ENCODE data around the gene NDOR1. TPM values are rescaled to one million over a fixed set of nuclear protein-coding genes. Genes with fewer than 3 reads are reported as not detected.

The NDOR1 gene
- total RNA-seq, 2 experiments from 2014 or later = 37.6 to 38.8 TPM

GRCh38 chr9:137173796-137174664 is 31.5 kb upstream of the NDOR1 start:
- H3K36me3 Mint-ChIP-seq = no peaks in the 10 kb centered on the region
- peaks cover 16% of the 10 kb centered on the region for H3K27me3 Mint-ChIP-seq
- H3K9me3 Mint-ChIP-seq = no peaks in the 10 kb centered on the region
- H3K4me1 Mint-ChIP-seq = peaks cover 5% of the 10 kb centered on the region
- H3K4me3 Mint-ChIP-seq = no peak overlapping the region
- no peak for DNase-seq
- H3K27ac Mint-ChIP-seq = no peak overlapping the region

GRCh38 chr9:137174722-137175293 is 30.7 kb upstream of the NDOR1 start:
- no peaks in the 10 kb centered on the region for H3K36me3 Mint-ChIP-seq
- H3K27me3 Mint-ChIP-seq = peaks cover 15% of the 10 kb centered on the region
- DNase-seq = no peak
- H3K9me3 Mint-ChIP-seq = no peaks in the 10 kb centered on the region
- no peak overlapping the region for H3K27ac Mint-ChIP-seq
- peaks cover 5% of the 10 kb centered on the region for H3K4me1 Mint-ChIP-seq
- H3K4me3 Mint-ChIP-seq = no peak overlapping the region

- DNase-seq = no peak
- no peak overlapping the region for H3K27ac Mint-ChIP-seq
- no peaks in the 10 kb centered on the region for H3K9me3 Mint-ChIP-seq
- H3K27me3 Mint-ChIP-seq = peaks cover 9% of the 10 kb centered on the region
- no peak overlapping the region for H3K4me3 Mint-ChIP-seq
- H3K36me3 Mint-ChIP-seq = no peaks in the 10 kb centered on the region
- H3K4me1 Mint-ChIP-seq = peaks cover 5% of the 10 kb centered on the region
Measured at GRCh38 chr9:137175345-137175961, 30.0 kb upstream of the NDOR1 start.

GRCh38 chr9:137176302-137177182 is 29.0 kb upstream of the NDOR1 start:
- Mint-ChIP-seq H3K27ac (no peak overlapping the region), H3K36me3 (no peaks in the 10 kb centered on the region), H3K4me3 (no peak overlapping the region), H3K27me3 (peaks cover 2% of the 10 kb centered on the region), H3K9me3 (no peaks in the 10 kb centered on the region), H3K4me1 (peaks cover 5% of the 10 kb centered on the region)
- DNase-seq = no peak

- no peaks in the 10 kb centered on the region for H3K27me3 Mint-ChIP-seq
- no peak overlapping the region for H3K4me3 Mint-ChIP-seq
- no peak for DNase-seq
- no peak overlapping the region for H3K27ac Mint-ChIP-seq
- no peaks in the 10 kb centered on the region for H3K9me3 Mint-ChIP-seq
- H3K4me1 Mint-ChIP-seq = peaks cover 5% of the 10 kb centered on the region
- H3K36me3 Mint-ChIP-seq = peaks cover 3% of the 10 kb centered on the region
Measured at GRCh38 chr9:137178201-137178938, 27.1 kb upstream of the NDOR1 start.

- Mint-ChIP-seq H3K27me3 (no peaks in the 10 kb centered on the region), H3K4me1 (peaks cover 5% of the 10 kb centered on the region), H3K9me3 (no peaks in the 10 kb centered on the region), H3K36me3 (peaks cover 3% of the 10 kb centered on the region), H3K27ac (no peak overlapping the region), H3K4me3 (no peak overlapping the region)
- DNase-seq = no peak
Measured at GRCh38 chr9:137178939-137179630, 26.4 kb upstream of the NDOR1 start.

- H3K4me1 Mint-ChIP-seq = peaks cover 5% of the 10 kb centered on the region
- DNase-seq = no peak
- no peak overlapping the region for H3K4me3 Mint-ChIP-seq
- peaks cover 3% of the 10 kb centered on the region for H3K36me3 Mint-ChIP-seq
- no peaks in the 10 kb centered on the region for H3K9me3 Mint-ChIP-seq
- no peaks in the 10 kb centered on the region for H3K27me3 Mint-ChIP-seq
- no peak overlapping the region for H3K27ac Mint-ChIP-seq
Measured at GRCh38 chr9:137179761-137180160, 25.7 kb upstream of the NDOR1 start.

- Mint-ChIP-seq H3K9me3 (no peaks in the 10 kb centered on the region), H3K4me3 (no peak overlapping the region), H3K36me3 (peaks cover 3% of the 10 kb centered on the region), H3K27me3 (no peaks in the 10 kb centered on the region), H3K27ac (no peak overlapping the region), H3K4me1 (peaks cover 5% of the 10 kb centered on the region)
- DNase-seq = no peak
Measured at GRCh38 chr9:137180491-137180890, 25.0 kb upstream of the NDOR1 start.

GRCh38 chr9:137181680-137182079 is 23.8 kb upstream of the NDOR1 start:
- H3K27me3 Mint-ChIP-seq = no peaks in the 10 kb centered on the region
- no peak overlapping the region for H3K27ac Mint-ChIP-seq
- peaks cover 3% of the 10 kb centered on the region for H3K36me3 Mint-ChIP-seq
- no peak for DNase-seq
- H3K9me3 Mint-ChIP-seq = no peaks in the 10 kb centered on the region
- H3K4me1 Mint-ChIP-seq = peaks cover 5% of the 10 kb centered on the region
- no peak overlapping the region for H3K4me3 Mint-ChIP-seq

GRCh38 chr9:137182836-137183235 is 22.7 kb upstream of the NDOR1 start:
- no peak for DNase-seq
- Mint-ChIP-seq H3K27me3 (no peaks in the 10 kb centered on the region), H3K36me3 (peaks cover 6% of the 10 kb centered on the region), H3K4me3 (no peak overlapping the region), H3K27ac (no peak overlapping the region), H3K4me1 (peaks cover 16% of the 10 kb centered on the region), H3K9me3 (no peaks in the 10 kb centered on the region)

GRCh38 chr9:137183980-137184595 is 21.4 kb upstream of the NDOR1 start:
- Mint-ChIP-seq H3K27ac (no peak overlapping the region), H3K4me1 (peaks cover 16% of the 10 kb centered on the region), H3K27me3 (no peaks in the 10 kb centered on the region), H3K4me3 (no peak overlapping the region), H3K9me3 (no peaks in the 10 kb centered on the region), H3K36me3 (peaks cover 8% of the 10 kb centered on the region)
- no peak for DNase-seq

- H3K9me3 Mint-ChIP-seq = no peaks in the 10 kb centered on the region
- H3K4me3 Mint-ChIP-seq = no peak overlapping the region
- peaks cover 11% of the 10 kb centered on the region for H3K36me3 Mint-ChIP-seq
- H3K27me3 Mint-ChIP-seq = no peaks in the 10 kb centered on the region
- no peak overlapping the region for H3K27ac Mint-ChIP-seq
- H3K4me1 Mint-ChIP-seq = peaks cover 20% of the 10 kb centered on the region
- no peak for DNase-seq
Measured at GRCh38 chr9:137184881-137185660, 20.4 kb upstream of the NDOR1 start.

GRCh38 chr9:137185921-137186320 is 19.6 kb upstream of the NDOR1 start:
- peaks cover 11% of the 10 kb centered on the region for H3K36me3 Mint-ChIP-seq
- H3K27me3 Mint-ChIP-seq = no peaks in the 10 kb centered on the region
- no peak overlapping the region for H3K4me3 Mint-ChIP-seq
- no peak for DNase-seq
- H3K9me3 Mint-ChIP-seq = no peaks in the 10 kb centered on the region
- peaks cover 23% of the 10 kb centered on the region for H3K4me1 Mint-ChIP-seq
- no peak overlapping the region for H3K27ac Mint-ChIP-seq
